Measurements from ENCODE around the gene LRRC8B.
"Not testable (repeated sequence)": the region's sequence is repeated elsewhere in the genome, so short reads cannot be mapped to it uniquely, and the experiment has no call there.

The LRRC8B gene

GRCh38 chr1:89540406-89540970 is 15.9 kb downstream of the LRRC8B start:
- H3K9me3 Mint-ChIP-seq = no peaks in the 10 kb centered on the region
- DNase-seq = no peak

GRCh38 chr1:89542345-89542744 is 17.7 kb downstream of the LRRC8B start:
- H3K4me1 Mint-ChIP-seq = peaks cover 5% of the 10 kb centered on the region
- no peaks in the 10 kb centered on the region for H3K27me3 Mint-ChIP-seq (ENCODE audit: low read depth, poor library complexity)
- no peak overlapping the region for H3K27ac Mint-ChIP-seq
- DNase-seq = no peak
- peaks cover 5% of the 10 kb centered on the region for H3K36me3 Mint-ChIP-seq (ENCODE audit: low read depth)
- no peaks in the 10 kb centered on the region for H3K9me3 Mint-ChIP-seq
- H3K4me3 Mint-ChIP-seq = no peak overlapping the region
- no peak for TF ChIP-seq CTCF (IDR thresholded peaks at IDR 0.05)

More at GRCh38 chr1:89540406-89540970, 15.9 kb downstream of the LRRC8B start:
- peak overlapping the region; percentile 24 for H3K27ac Mint-ChIP-seq
- H3K4me1 Mint-ChIP-seq = peaks cover 5% of the 10 kb centered on the region
- no peak for TF ChIP-seq CTCF (IDR thresholded peaks at IDR 0.05)
- no peak overlapping the region for H3K4me3 Mint-ChIP-seq
- H3K36me3 Mint-ChIP-seq (ENCODE audit: low read depth) = peaks cover 9% of the 10 kb centered on the region
- H3K27me3 Mint-ChIP-seq (ENCODE audit: low read depth, poor library complexity) = no peaks in the 10 kb centered on the region

GRCh38 chr1:89543632-89544031 is 19.0 kb downstream of the LRRC8B start:
- DNase-seq; H3K27ac Mint-ChIP-seq; H3K4me3 Mint-ChIP-seq; H3K4me1 Mint-ChIP-seq; H3K9me3 Mint-ChIP-seq; H3K27me3 Mint-ChIP-seq (ENCODE audit: low read depth, poor library complexity); H3K36me3 Mint-ChIP-seq (ENCODE audit: low read depth): not testable (repeated sequence)

GRCh38 chr1:89545264-89546038 is 20.8 kb downstream of the LRRC8B start:
- DNase-seq = no peak
- TF ChIP-seq CTCF (IDR thresholded peaks at IDR 0.05) = no peak
- H3K36me3 Mint-ChIP-seq (ENCODE audit: low read depth) = peaks cover 5% of the 10 kb centered on the region
- no peaks in the 10 kb centered on the region for H3K27me3 Mint-ChIP-seq (ENCODE audit: low read depth, poor library complexity)
- peaks cover 2% of the 10 kb centered on the region for H3K4me1 Mint-ChIP-seq
- no peak overlapping the region for H3K27ac Mint-ChIP-seq
- no peaks in the 10 kb centered on the region for H3K9me3 Mint-ChIP-seq
- no peak overlapping the region for H3K4me3 Mint-ChIP-seq

- no peaks in the 10 kb centered on the region for H3K9me3 Mint-ChIP-seq
- H3K36me3 Mint-ChIP-seq (ENCODE audit: low read depth) = no peaks in the 10 kb centered on the region
- H3K27me3 Mint-ChIP-seq (ENCODE audit: low read depth, poor library complexity) = no peaks in the 10 kb centered on the region
- no peak for DNase-seq
- H3K4me3 Mint-ChIP-seq = no peak overlapping the region
- no peaks in the 10 kb centered on the region for H3K4me1 Mint-ChIP-seq
- TF ChIP-seq CTCF (IDR thresholded peaks at IDR 0.05) = no peak
- no peak overlapping the region for H3K27ac Mint-ChIP-seq
Observed at GRCh38 chr1:89546082-89546889, 21.7 kb downstream of the LRRC8B start.

GRCh38 chr1:89546934-89547562 is 22.4 kb downstream of the LRRC8B start:
- no peaks in the 10 kb centered on the region for H3K4me1 Mint-ChIP-seq
- DNase-seq = no peak
- no peak for TF ChIP-seq CTCF (IDR thresholded peaks at IDR 0.05)
- no peak overlapping the region for H3K4me3 Mint-ChIP-seq
- H3K27ac Mint-ChIP-seq = no peak overlapping the region
- H3K36me3 Mint-ChIP-seq (ENCODE audit: low read depth) = no peaks in the 10 kb centered on the region
- H3K27me3 Mint-ChIP-seq (ENCODE audit: low read depth, poor library complexity) = no peaks in the 10 kb centered on the region
- H3K9me3 Mint-ChIP-seq = no peaks in the 10 kb centered on the region

Data from nephron progenitor cell (in vitro differentiated cells).